ENCODE measurements around the gene IFNL4. TPM values are rescaled to one million over a fixed set of nuclear protein-coding genes. Genes with fewer than 3 reads are reported as not detected.
A peak's percentile ranks its signal among the peaks of the same experiment; 100 is the strongest.

IFNL4 gene
- polyA plus RNA-seq, 3 donors = not detected

GRCh38 chr19:39209196-39209595, 39.5 kb downstream of the IFNL4 start:
- H4K20me1 ChIP-seq (ENCODE audit: insufficient read depth, low read length) = no peaks in the 10 kb centered on the region
- Mint-ChIP-seq H3K4me3 (no peak overlapping the region), H3K27me3 (ENCODE audit: low read depth in 3 of 3) (peaks cover 17 to 21% (median 19%) of the 10 kb centered on the region in 3 donors), H3K4me1 (no peaks in the 10 kb centered on the region), H3K36me3 (no peaks in the 10 kb centered on the region), H3K9me3 (peaks cover 0 to 2% (median under 1%) of the 10 kb centered on the region in 7 donors), H3K27ac (no peak overlapping the region)
- H3K9me3 ChIP-seq (replicated peaks in 1 of 2; ENCODE audit: control insufficient read depth in 1 of 2, insufficient read depth in 1 of 2, low read length in 2 of 2) = no peaks in the 10 kb centered on the region
- 68% methylated on average over 5 of the region's 7 CpGs for WGBS (ENCODE audit: insufficient coverage)
- H3K9ac ChIP-seq (ENCODE audit: insufficient read depth, low read length, poor library complexity, severe bottlenecking) = no peak overlapping the region
- H3K79me2 ChIP-seq (ENCODE audit: insufficient read depth, low read length) = no peaks in the 10 kb centered on the region
- no peak overlapping the region for H3K4me3 ChIP-seq (replicated peaks in 1 of 3; ENCODE audit: low read depth in 2 of 3, low read length in 3 of 3)
- no peak overlapping the region for H2AFZ ChIP-seq (ENCODE audit: insufficient read depth, low read depth, low read length, poor library complexity, severe bottlenecking)
- H3K4me2 ChIP-seq (replicated peaks; ENCODE audit: extremely low read depth, low read length, poor library complexity, severe bottlenecking) = no peak overlapping the region
- TF ChIP-seq CTCF (IDR thresholded peaks at IDR 0.05) = no peak
- no peaks in the 10 kb centered on the region for H3K4me1 ChIP-seq (ENCODE audit: control insufficient read depth in 1 of 2, insufficient read depth in 2 of 2, low read length in 2 of 2)
- no peaks in the 10 kb centered on the region for H3K36me3 ChIP-seq (replicated peaks in 1 of 2; ENCODE audit: control insufficient read depth in 1 of 2, insufficient read depth in 2 of 2, low read length in 2 of 2)
- intact Hi-C loops (cut with micrococcal nuclease) = no loop called here
- peaks cover 0 to 9% of the 10 kb centered on the region in 2 donors for H3K27me3 ChIP-seq (ENCODE audit: control insufficient read depth in 2 of 2, insufficient read depth in 2 of 2, low read length in 2 of 2)
- no peak for DNase-seq
- no peak overlapping the region for H3K27ac ChIP-seq (ENCODE audit: low read depth in 1 of 2, low read length in 2 of 2)

- H3K27ac ChIP-seq (ENCODE audit: low read depth in 1 of 2, low read length in 2 of 2) = no peak overlapping the region
- H3K9me3 Mint-ChIP-seq = peaks cover 0 to 4% (median 2%) of the 10 kb centered on the region in 7 donors
- H3K4me1 ChIP-seq (ENCODE audit: control insufficient read depth in 1 of 2, insufficient read depth in 2 of 2, low read length in 2 of 2) = no peaks in the 10 kb centered on the region
- H3K27me3 ChIP-seq (ENCODE audit: control insufficient read depth in 2 of 2, insufficient read depth in 2 of 2, low read length in 2 of 2) = peaks cover 0 to 18% of the 10 kb centered on the region in 2 donors
- TF ChIP-seq CTCF (IDR thresholded peaks at IDR 0.05) = no peak
- no peak overlapping the region for H3K4me2 ChIP-seq (replicated peaks; ENCODE audit: extremely low read depth, low read length, poor library complexity, severe bottlenecking)
- no peak overlapping the region for H2AFZ ChIP-seq (ENCODE audit: insufficient read depth, low read depth, low read length, poor library complexity, severe bottlenecking)
- H3K27ac Mint-ChIP-seq = peak overlapping the region in 1 of 7 donors; percentile 46
- no peak overlapping the region for H3K9ac ChIP-seq (ENCODE audit: insufficient read depth, low read length, poor library complexity, severe bottlenecking)
- H3K27me3 Mint-ChIP-seq (ENCODE audit: low read depth in 3 of 3) = peaks cover 27 to 30% (median 28%) of the 10 kb centered on the region in 3 donors
- no peaks in the 10 kb centered on the region for H3K9me3 ChIP-seq (replicated peaks in 1 of 2; ENCODE audit: control insufficient read depth in 1 of 2, insufficient read depth in 1 of 2, low read length in 2 of 2)
- no peak overlapping the region for H3K4me3 Mint-ChIP-seq
- WGBS (ENCODE audit: insufficient coverage) = 89% methylated on average over 9 of the region's 9 CpGs
- no peaks in the 10 kb centered on the region for H3K36me3 Mint-ChIP-seq
- intact Hi-C loops (cut with micrococcal nuclease) = no loop called here
- no peaks in the 10 kb centered on the region for H4K20me1 ChIP-seq (ENCODE audit: insufficient read depth, low read length)
- H3K79me2 ChIP-seq (ENCODE audit: insufficient read depth, low read length) = no peaks in the 10 kb centered on the region
- DNase-seq = no peak
- H3K36me3 ChIP-seq (replicated peaks in 1 of 2; ENCODE audit: control insufficient read depth in 1 of 2, insufficient read depth in 2 of 2, low read length in 2 of 2) = no peaks in the 10 kb centered on the region
- no peaks in the 10 kb centered on the region for H3K4me1 Mint-ChIP-seq
- no peak overlapping the region for H3K4me3 ChIP-seq (replicated peaks in 1 of 3; ENCODE audit: low read depth in 2 of 3, low read length in 3 of 3)
Observed at GRCh38 chr19:39208175-39208795, 40.4 kb downstream of the IFNL4 start.

All from CD14-positive monocyte (primary cell).